Measurements from ENCODE around the gene CDC20. TPM values are rescaled to one million over a fixed set of nuclear protein-coding genes. Genes with fewer than 3 reads are reported as not detected.

CDC20 gene
- total RNA-seq, 1 donor from 2014 or later = 15.2 TPM

- no peak for DNase-seq (ENCODE audit: extremely low spot score, unreplicated experiment)
- Mint-ChIP-seq H3K4me3 (ENCODE audit: unreplicated experiment) (no peak overlapping the region), H3K27ac (ENCODE audit: unreplicated experiment) (no peak overlapping the region), H3K36me3 (ENCODE audit: unreplicated experiment) (peaks cover 54% of the 10 kb centered on the region), H3K4me1 (ENCODE audit: unreplicated experiment) (no peaks in the 10 kb centered on the region), H3K27me3 (ENCODE audit: unreplicated experiment) (no peaks in the 10 kb centered on the region), H3K9me3 (ENCODE audit: unreplicated experiment) (no peaks in the 10 kb centered on the region)
- no peak for TF ChIP-seq CTCF (IDR thresholded peaks at IDR 0.05)
Observed at GRCh38 chr1:43405876-43406234, 47.1 kb downstream of the CDC20 start.

- no peak for TF ChIP-seq CTCF (IDR thresholded peaks at IDR 0.05)
- DNase-seq (ENCODE audit: extremely low spot score, unreplicated experiment) = no peak
- no peak overlapping the region for H3K27ac Mint-ChIP-seq (ENCODE audit: unreplicated experiment)
- H3K36me3 Mint-ChIP-seq (ENCODE audit: unreplicated experiment) = peaks cover 38% of the 10 kb centered on the region
- H3K4me1 Mint-ChIP-seq (ENCODE audit: unreplicated experiment) = no peaks in the 10 kb centered on the region
- H3K9me3 Mint-ChIP-seq (ENCODE audit: unreplicated experiment) = no peaks in the 10 kb centered on the region
- no peak overlapping the region for H3K4me3 Mint-ChIP-seq (ENCODE audit: unreplicated experiment)
- no peaks in the 10 kb centered on the region for H3K27me3 Mint-ChIP-seq (ENCODE audit: unreplicated experiment)
Observed at GRCh38 chr1:43410571-43410970, 51.8 kb downstream of the CDC20 start.

Small RNA genes lying within 50 kb of the gene (microRNA-seq; reads per million reads assigned to microRNA genes)
- 2.7 reads per million for gene MIR6734 (ENCODE audit: unreplicated experiment)

Other genes starting within 250 kb of the CDC20 start
- 38.3 and 42.8 TPM in 2 replicates for gene EBNA1BP2, start 186.7 kb upstream of the CDC20 start, total RNA-seq
- 0.24 TPM in 1 of 2 replicates, not detected in the other for gene CFAP57, start 186.7 kb upstream of the CDC20 start, total RNA-seq
- not detected in 2 replicates for gene TMEM125, start 89.0 kb upstream of the CDC20 start, total RNA-seq
- not detected in 2 replicates for gene C1orf210, start 73.4 kb upstream of the CDC20 start, total RNA-seq
- not detected in 2 replicates for gene TIE1, start 58.0 kb upstream of the CDC20 start, total RNA-seq
- gene MPL, start 21.2 kb upstream of the CDC20 start, total RNA-seq = not detected in 2 replicates
- gene ELOVL1, start 9.0 kb downstream of the CDC20 start, total RNA-seq = 61.9 and 62.5 TPM in 2 replicates
- gene MED8, start 30.8 kb downstream of the CDC20 start, total RNA-seq = 39.8 and 40.4 TPM in 2 replicates
- 51.8 and 63.6 TPM in 2 replicates for gene SZT2, start 30.9 kb downstream of the CDC20 start, total RNA-seq
- gene HYI, start 95.0 kb downstream of the CDC20 start, total RNA-seq = 43.2 and 45.9 TPM in 2 replicates
- 37.3 and 45.1 TPM in 2 replicates for gene PTPRF, start 171.9 kb downstream of the CDC20 start, total RNA-seq

All from osteocyte (in vitro differentiated cells).